ENCODE data around the gene MBP. TPM values are rescaled to one million over a fixed set of nuclear protein-coding genes. Genes with fewer than 3 reads are reported as not detected.

Gene MBP
- total RNA-seq, 1 experiment from 2014 or later = 88.8 TPM

DNA sequence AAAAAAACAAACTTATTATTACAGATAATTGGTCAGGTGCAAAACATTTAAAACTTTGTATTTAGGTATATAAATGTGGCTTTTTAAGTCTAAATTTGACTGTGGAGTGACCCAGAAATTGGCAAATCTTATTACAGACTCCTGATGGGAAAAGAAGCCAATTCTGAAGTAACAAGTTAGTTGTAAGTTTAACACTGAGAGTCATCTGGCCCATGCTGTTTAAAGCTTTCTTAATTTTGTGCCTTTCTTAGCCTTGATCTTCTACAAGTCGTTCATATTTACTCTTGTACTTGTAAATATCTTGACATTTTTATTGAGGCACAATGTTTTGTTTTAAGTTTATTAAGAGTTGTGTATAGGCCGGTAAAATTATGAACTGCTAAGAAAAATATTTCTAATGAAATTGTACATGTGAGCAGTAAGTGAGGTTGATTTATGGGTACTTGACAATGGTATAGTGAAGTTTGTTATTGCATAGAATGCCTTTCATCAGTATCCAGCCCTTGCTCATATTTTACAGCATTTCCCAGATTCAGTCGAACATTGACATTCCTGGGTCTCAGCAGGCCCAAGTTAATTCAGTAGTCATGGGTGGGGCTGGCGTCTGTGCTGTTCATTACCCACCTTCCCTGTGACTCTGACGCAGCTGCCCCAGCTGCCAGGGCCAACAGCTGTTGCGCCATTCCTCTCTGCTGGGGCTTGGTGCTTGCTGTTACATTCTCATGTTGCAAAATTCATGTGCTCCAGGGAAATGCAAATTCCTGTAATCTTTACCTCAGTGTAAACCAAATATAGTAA is 188.8 kb downstream of the MBP start:
- in situ Hi-C loops (cut with HindIII; ENCODE audit: low pct_unique_long_range_greater_than_20kb, low sequenced_read_pairs) = loop anchor here (5.0 kb wide), 1 partner anchor 41 kb away; no protein-coding TSS in a partner anchor
- POLR2A ChIA-PET = no interaction called here
- Histone ChIP-seq H3K27me3 (ENCODE audit: control insufficient read depth, insufficient read depth, low read length) (no peaks in the 10 kb centered on the region), H3K4me1 (ENCODE audit: control insufficient read depth, insufficient read depth, low read length) (no peaks in the 10 kb centered on the region), H3K27ac (ENCODE audit: low read length) (no peak overlapping the region), H3K9me3 (ENCODE audit: control insufficient read depth, insufficient read depth, low read depth, low read length) (no peaks in the 10 kb centered on the region), H3K36me3 (ENCODE audit: control insufficient read depth, insufficient read depth, low read length) (no peaks in the 10 kb centered on the region), H3K4me3 (ENCODE audit: low read depth in 2 of 2, low read length in 2 of 2) (no peak overlapping the region)
- intact Hi-C loops (cut with micrococcal nuclease; ENCODE audit: unreplicated experiment) = no loop called here
- TSS peak; percentile 35 for BruUV-seq (replicated peaks)
- CTCF ChIA-PET = interaction anchor here (0.9 kb wide), 1 partner anchor 57 kb away, joined by 3 read pairs; no protein-coding TSS in a partner anchor
- ATAC-seq (no peak), DNase-seq (ENCODE audit: low read depth, low spot score) (no peak)
- TF ChIP-seq, protein P1, sequence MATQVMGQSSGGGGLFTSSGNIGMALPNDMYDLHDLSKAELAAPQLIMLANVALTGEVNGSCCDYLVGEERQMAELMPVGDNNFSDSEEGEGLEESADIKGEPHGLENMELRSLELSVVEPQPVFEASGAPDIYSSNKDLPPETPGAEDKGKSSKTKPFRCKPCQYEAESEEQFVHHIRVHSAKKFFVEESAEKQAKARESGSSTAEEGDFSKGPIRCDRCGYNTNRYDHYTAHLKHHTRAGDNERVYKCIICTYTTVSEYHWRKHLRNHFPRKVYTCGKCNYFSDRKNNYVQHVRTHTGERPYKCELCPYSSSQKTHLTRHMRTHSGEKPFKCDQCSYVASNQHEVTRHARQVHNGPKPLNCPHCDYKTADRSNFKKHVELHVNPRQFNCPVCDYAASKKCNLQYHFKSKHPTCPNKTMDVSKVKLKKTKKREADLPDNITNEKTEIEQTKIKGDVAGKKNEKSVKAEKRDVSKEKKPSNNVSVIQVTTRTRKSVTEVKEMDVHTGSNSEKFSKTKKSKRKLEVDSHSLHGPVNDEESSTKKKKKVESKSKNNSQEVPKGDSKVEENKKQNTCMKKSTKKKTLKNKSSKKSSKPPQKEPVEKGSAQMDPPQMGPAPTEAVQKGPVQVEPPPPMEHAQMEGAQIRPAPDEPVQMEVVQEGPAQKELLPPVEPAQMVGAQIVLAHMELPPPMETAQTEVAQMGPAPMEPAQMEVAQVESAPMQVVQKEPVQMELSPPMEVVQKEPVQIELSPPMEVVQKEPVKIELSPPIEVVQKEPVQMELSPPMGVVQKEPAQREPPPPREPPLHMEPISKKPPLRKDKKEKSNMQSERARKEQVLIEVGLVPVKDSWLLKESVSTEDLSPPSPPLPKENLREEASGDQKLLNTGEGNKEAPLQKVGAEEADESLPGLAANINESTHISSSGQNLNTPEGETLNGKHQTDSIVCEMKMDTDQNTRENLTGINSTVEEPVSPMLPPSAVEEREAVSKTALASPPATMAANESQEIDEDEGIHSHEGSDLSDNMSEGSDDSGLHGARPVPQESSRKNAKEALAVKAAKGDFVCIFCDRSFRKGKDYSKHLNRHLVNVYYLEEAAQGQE (IDR thresholded peaks at IDR 0.05; ENCODE audit: insufficient read depth in 1 of 2, low read depth in 2 of 2, low read length in 1 of 2) = no peak
- no peak for TF ChIP-seq POLR2AphosphoS5 (IDR thresholded peaks at IDR 0.05; ENCODE audit: low read depth, low read length)
- TF ChIP-seq CTCF (IDR thresholded peaks at IDR 0.05) = no peak
- no peak for TF ChIP-seq TCF7L2 (IDR thresholded peaks at IDR 0.05; ENCODE audit: low read depth, low read length)
- no peak for TF ChIP-seq SIN3A (IDR thresholded peaks at IDR 0.05; ENCODE audit: borderline replicate concordance, insufficient read depth, low read depth, low read length)

DNA sequence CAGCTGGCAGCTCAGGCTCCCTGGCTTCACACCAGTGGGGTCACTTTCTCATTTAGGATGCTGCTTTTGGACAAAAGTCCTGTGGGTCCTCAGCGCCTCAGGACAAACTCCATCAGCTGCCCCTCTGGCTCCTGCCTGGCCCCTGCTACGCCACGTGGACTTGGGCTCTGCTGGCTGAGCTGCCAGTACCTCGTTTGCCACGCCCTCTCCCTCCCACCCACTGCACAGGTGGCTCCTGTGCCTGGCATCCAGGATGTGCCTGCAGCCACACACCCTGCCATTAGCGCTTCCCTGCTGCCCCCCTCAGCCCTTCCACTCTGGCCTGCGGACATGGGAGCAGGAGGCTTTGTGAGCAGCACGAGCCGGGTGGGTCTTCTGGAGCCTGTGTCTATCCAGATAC is 191.3 kb downstream of the MBP start:
- no TSS peak for BruUV-seq (replicated peaks)
- ATAC-seq = peak; percentile 36; the same call in 1 of the 2 replicates

More for the DNA sequence above, 191.3 kb downstream of the MBP start:
- H3K9me3 ChIP-seq (ENCODE audit: control insufficient read depth, insufficient read depth, low read depth, low read length) = no peaks in the 10 kb centered on the region
- intact Hi-C loops (cut with micrococcal nuclease; ENCODE audit: unreplicated experiment) = no loop called here
- no peak overlapping the region for H3K27ac ChIP-seq (ENCODE audit: low read length)
- no peak for TF ChIP-seq CTCF (IDR thresholded peaks at IDR 0.05)
- TF ChIP-seq POLR2AphosphoS5 (IDR thresholded peaks at IDR 0.05; ENCODE audit: low read depth, low read length) = no peak
- no peak for TF ChIP-seq SIN3A (IDR thresholded peaks at IDR 0.05; ENCODE audit: borderline replicate concordance, insufficient read depth, low read depth, low read length)
- TF ChIP-seq TCF7L2 (IDR thresholded peaks at IDR 0.05; ENCODE audit: low read depth, low read length) = no peak
- TF ChIP-seq, protein P1 (IDR thresholded peaks at IDR 0.05; ENCODE audit: insufficient read depth in 1 of 2, low read depth in 2 of 2, low read length in 1 of 2) = no peak
- no peak overlapping the region for H3K4me3 ChIP-seq (ENCODE audit: low read depth in 2 of 2, low read length in 2 of 2)
- in situ Hi-C loops (cut with HindIII; ENCODE audit: low pct_unique_long_range_greater_than_20kb, low sequenced_read_pairs) = loop anchor here (5.0 kb wide), 1 partner anchor 39 kb away; no protein-coding TSS in a partner anchor
- CTCF ChIA-PET = no interaction called here
- DNase-seq (ENCODE audit: low read depth, low spot score) = no peak
- no peaks in the 10 kb centered on the region for H3K27me3 ChIP-seq (ENCODE audit: control insufficient read depth, insufficient read depth, low read length)
- H3K36me3 ChIP-seq (ENCODE audit: control insufficient read depth, insufficient read depth, low read length) = peaks cover 6% of the 10 kb centered on the region; the same call in 1 of the 2 replicates
- H3K4me1 ChIP-seq (ENCODE audit: control insufficient read depth, insufficient read depth, low read length) = no peaks in the 10 kb centered on the region
- POLR2A ChIA-PET = no interaction called here
